OCI-LY1 (cell line): ENCODE results near the gene WWOX.

ENCODE experiments used
- H2AFZ ChIP-seq: fragments of 200-600 bp; sonication (generic), shearing (Covaris generic); 2 replicates; pipeline ENCODE4 v1.6.0; 2014; ENCODE audit warnings: antibody characterized with exemption, mild to moderate bottlenecking, low read length
- H3F3A ChIP-seq: fragments of 200-600 bp; sonication (generic), shearing (Covaris generic); 2 replicates; pipeline ENCODE4 v1.6.0; 2014; ENCODE audit warnings: mild to moderate bottlenecking, antibody characterized with exemption, low read length, moderate library complexity; ENCODE audit not compliant: insufficient read depth
- H3K27ac ChIP-seq: fragments of 200-600 bp; sonication (generic); 2 replicates; pipeline ENCODE4 v1.5.1; 2014; ENCODE audit warnings: low read length, mixed run types, mild to moderate bottlenecking, low read depth; ENCODE audit not compliant: poor library complexity, severe bottlenecking
- H3K27me3 ChIP-seq: fragments of 200-600 bp; sonication (generic); 2 replicates; pipeline ENCODE4 v1.6.0; 2014; ENCODE audit warnings: antibody characterized with exemption, mild to moderate bottlenecking, low read length, moderate library complexity; ENCODE audit not compliant: insufficient read depth
- H3K36me3 ChIP-seq: fragments of 200-600 bp; sonication (generic); 2 replicates; pipeline ENCODE4 v1.6.1; 2014; ENCODE audit warnings: mild to moderate bottlenecking, antibody characterized with exemption, low read length, moderate library complexity, mixed read lengths; ENCODE audit not compliant: insufficient read depth
- H3K4me1 ChIP-seq: fragments of 200-600 bp; sonication (generic); 2 replicates; pipeline ENCODE4 v1.5.1; 2014; ENCODE audit warnings: mild to moderate bottlenecking, low read length, moderate library complexity; ENCODE audit not compliant: insufficient read depth, severe bottlenecking
- H3K4me2 ChIP-seq: fragments of 200-600 bp; sonication (generic), shearing (Covaris generic); 2 replicates; pipeline ENCODE4 v1.6.1; 2014; ENCODE audit warnings: low read length
- H3K4me3 ChIP-seq: fragments of 200-600 bp; sonication (generic); 2 replicates; pipeline ENCODE4 v1.5.1; 2014; ENCODE audit warnings: low read length, low read depth, mild to moderate bottlenecking, mixed read lengths; ENCODE audit not compliant: poor library complexity, severe bottlenecking
- H3K79me2 ChIP-seq: fragments of 200-600 bp; shearing (Covaris generic); 2 replicates; pipeline ENCODE4 v1.6.1; 2016; ENCODE audit warnings: mixed run types, low read length, mixed read lengths; ENCODE audit not compliant: insufficient read depth
- H3K9ac ChIP-seq: fragments of 200-600 bp; sonication (generic), shearing (Covaris generic); 2 replicates; pipeline ENCODE4 v1.6.1; 2014; ENCODE audit warnings: mild to moderate bottlenecking, low read length, mixed read lengths
- H3K9me2 ChIP-seq: fragments of 200-600 bp; sonication (generic), shearing (Covaris generic); 2 replicates; pipeline ENCODE4 v1.6.1; 2014; ENCODE audit warnings: low read depth, mild to moderate bottlenecking, low read length, mixed read lengths
- H3K9me3 ChIP-seq: fragments of 200-600 bp; shearing (Covaris generic); 2 replicates; pipeline ENCODE4 v1.6.1; 2014; ENCODE audit warnings: low read length, mixed read lengths
- H4K20me1 ChIP-seq: fragments of 200-600 bp; sonication (generic), shearing (Covaris generic); 2 replicates; pipeline ENCODE4 v1.6.0; 2016; ENCODE audit warnings: mild to moderate bottlenecking, low read length; ENCODE audit not compliant: insufficient read depth
- CTCF ChIP-seq: fragments of 200-600 bp; sonication (generic), shearing (Covaris generic); IDR thresholded peaks from 2 replicates; pipeline ENCODE4 v1.5.1; 2017; ENCODE audit warnings: mild to moderate bottlenecking, antibody characterized with exemption, low read length, moderate library complexity, mixed read lengths
- EZH2 ChIP-seq: fragments of 200-600 bp; sonication (generic), shearing (Covaris generic); IDR thresholded peaks from 2 replicates; pipeline ENCODE4 v1.8.0; 2017; ENCODE audit warnings: borderline replicate concordance, mixed run types, mild to moderate bottlenecking, antibody characterized with exemption, low read length, moderate library complexity, mixed read lengths

Gene WWOX

GRCh38 chr16:78216166-78216745 is 116.8 kb downstream of the WWOX start:
- H3K27ac ChIP-seq = no peak overlapping the region
- H3K9ac ChIP-seq = no peak overlapping the region
- H3K4me1 ChIP-seq = no peaks in the 10 kb centered on the region
- no peak overlapping the region for H2AFZ ChIP-seq
- no peaks in the 10 kb centered on the region for H3K9me2 ChIP-seq
- no peaks in the 10 kb centered on the region for H4K20me1 ChIP-seq
- H3F3A ChIP-seq = no peaks in the 10 kb centered on the region
- TF ChIP-seq CTCF = no peak
- no peak for TF ChIP-seq EZH2
- H3K9me3 ChIP-seq = no peaks in the 10 kb centered on the region
- no peak overlapping the region for H3K4me3 ChIP-seq
- no peaks in the 10 kb centered on the region; the same call in 1 of the 2 replicates for H3K36me3 ChIP-seq
- no peak overlapping the region for H3K4me2 ChIP-seq
- no peaks in the 10 kb centered on the region for H3K79me2 ChIP-seq
- no peaks in the 10 kb centered on the region for H3K27me3 ChIP-seq

DNA sequence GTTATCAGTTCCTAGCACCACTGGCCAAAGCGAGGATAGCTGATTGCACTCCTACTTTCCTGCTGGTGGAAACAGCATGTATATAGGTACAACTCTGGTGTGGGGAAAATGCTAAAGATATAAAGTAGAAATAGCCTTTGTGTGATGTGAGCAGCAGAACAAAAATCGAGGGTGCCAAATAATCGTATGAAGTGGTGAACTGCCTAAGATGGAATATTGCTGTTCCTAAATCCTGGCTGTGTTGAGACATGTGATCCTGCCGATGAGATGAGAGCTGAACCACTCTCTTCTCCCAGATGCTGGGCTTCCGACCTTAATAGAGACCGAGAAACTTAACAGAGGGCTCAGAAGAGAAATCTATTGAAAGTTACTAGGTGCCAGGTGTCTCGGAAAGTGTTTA is 117.8 kb downstream of the WWOX start:
- H3K27me3 ChIP-seq = no peaks in the 10 kb centered on the region
- no peaks in the 10 kb centered on the region for H3K9me2 ChIP-seq
- no peaks in the 10 kb centered on the region for H4K20me1 ChIP-seq
- no peaks in the 10 kb centered on the region; the same call in 1 of the 2 replicates for H3K36me3 ChIP-seq
- no peak overlapping the region for H3K4me2 ChIP-seq
- no peaks in the 10 kb centered on the region for H3K9me3 ChIP-seq
- no peak overlapping the region for H3K27ac ChIP-seq
- no peaks in the 10 kb centered on the region for H3K79me2 ChIP-seq
- H3F3A ChIP-seq = no peaks in the 10 kb centered on the region
- H3K9ac ChIP-seq = no peak overlapping the region
- no peak for TF ChIP-seq CTCF
- no peak for TF ChIP-seq EZH2
- no peak overlapping the region for H3K4me3 ChIP-seq
- H2AFZ ChIP-seq = no peak overlapping the region
- no peaks in the 10 kb centered on the region for H3K4me1 ChIP-seq

DNA sequence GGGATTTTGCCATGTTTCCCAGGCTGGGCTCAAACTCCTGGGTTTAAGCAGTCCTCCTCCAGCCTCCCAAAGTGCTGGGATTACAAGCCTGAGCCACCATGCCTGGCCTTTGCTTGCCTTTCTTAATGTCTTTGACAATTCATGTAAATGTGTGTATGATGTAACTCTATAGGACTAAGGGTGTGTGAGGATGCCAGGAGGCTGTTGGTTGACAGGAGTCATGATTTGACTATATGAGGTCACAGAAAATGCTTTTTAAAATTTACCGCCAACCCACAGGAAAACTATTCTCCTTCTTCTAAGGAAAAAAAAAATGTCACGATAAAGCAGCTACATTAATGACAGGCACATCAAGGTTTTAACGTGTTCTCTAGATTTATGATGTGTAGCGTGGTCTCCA is 118.8 kb downstream of the WWOX start:
- Histone ChIP-seq H3K79me2 (no peaks in the 10 kb centered on the region), H3K4me1 (no peaks in the 10 kb centered on the region)
- TF ChIP-seq EZH2 = no peak
- TF ChIP-seq CTCF = no peak

More for the DNA sequence above, 118.8 kb downstream of the WWOX start:
- Histone ChIP-seq H2AFZ (no peak overlapping the region), H3K27ac (no peak overlapping the region), H3K36me3 (no peaks in the 10 kb centered on the region; the same call in 1 of the 2 replicates), H3K9me3 (no peaks in the 10 kb centered on the region), H4K20me1 (no peaks in the 10 kb centered on the region), H3F3A (no peaks in the 10 kb centered on the region), H3K9ac (no peak overlapping the region), H3K4me3 (no peak overlapping the region), H3K9me2 (no peaks in the 10 kb centered on the region), H3K27me3 (no peaks in the 10 kb centered on the region), H3K4me2 (no peak overlapping the region)
